ENCODE measurements around the gene ZNF560. TPM values are rescaled to one million over a fixed set of nuclear protein-coding genes. Genes with fewer than 3 reads are reported as not detected.
"Not testable (repeated sequence)": the region's sequence is repeated elsewhere in the genome, so short reads cannot be mapped to it uniquely, and the experiment has no call there.

The ZNF560 gene
- polyA plus RNA-seq (2013, experiment 1 of 2): 0.18 TPM
- polyA plus RNA-seq (2013, experiment 2 of 2): 0.15 TPM

- no peak for DNase-seq
- no peaks in the 10 kb centered on the region for H3K36me3 ChIP-seq (ENCODE audit: control insufficient read depth, insufficient read depth, low read length)
Observed at GRCh38 chr19:9498183-9498902, at the start of gene ZNF560. Gene ZNF560 (minus strand): TSS chr19:9498616. CDS start chr19:9475313, 23,303 bp downstream.

GRCh38 chr19:9547870-9548269, 49.5 kb upstream of the ZNF560 start:
- no peak for DNase-seq
- Histone ChIP-seq H2AK5ac (ENCODE audit: low read length) (no peak overlapping the region), H3K9ac (ENCODE audit: low read length) (no peak overlapping the region), H3K79me1 (ENCODE audit: low read length) (no peaks in the 10 kb centered on the region), H4K8ac (ENCODE audit: low read depth, low read length) (no peak overlapping the region), H4K5ac (ENCODE audit: low read length) (no peak overlapping the region), H3K56ac (ENCODE audit: low read length) (no peak overlapping the region), H3K23ac (ENCODE audit: low read length) (no peak overlapping the region), H3K4ac (ENCODE audit: low read depth, low read length) (no peak overlapping the region), H3K18ac (ENCODE audit: low read length) (no peak overlapping the region), H3K27ac (ENCODE audit: low read depth, low read length) (no peak overlapping the region), H3K79me2 (ENCODE audit: control insufficient read depth, insufficient read depth, low read length) (no peaks in the 10 kb centered on the region), H2BK15ac (replicated peaks; ENCODE audit: low read depth) (no peak overlapping the region), H3K4me2 (ENCODE audit: low read length) (no peak overlapping the region), H2BK120ac (ENCODE audit: low read depth, low read length) (no peak overlapping the region), H2BK5ac (ENCODE audit: low read length) (no peak overlapping the region), H3K4me1 (ENCODE audit: control insufficient read depth, low read depth, low read length) (no peaks in the 10 kb centered on the region), H3K4me3 (ENCODE audit: low read length) (no peak overlapping the region), H3K27me3 (ENCODE audit: insufficient read depth, low read length, poor library complexity) (no peaks in the 10 kb centered on the region), H3K36me3 (ENCODE audit: control insufficient read depth, insufficient read depth, low read length) (no peaks in the 10 kb centered on the region)
- no CpG with 5 or more reads among the region's 11 CpGs for WGBS (ENCODE audit: extremely low coverage, insufficient coverage, low lambda C conversion rate)

More at GRCh38 chr19:9498183-9498902, at the start of gene ZNF560:
- Histone ChIP-seq H3K4me3 (ENCODE audit: low read length) (no peak within 1 kb of the TSS), H3K79me2 (ENCODE audit: control insufficient read depth, insufficient read depth, low read length) (no peaks in the 10 kb centered on the region), H3K79me1 (ENCODE audit: low read length) (no peaks in the 10 kb centered on the region), H2BK15ac (replicated peaks; ENCODE audit: low read depth) (no peak within 1 kb of the TSS), H2BK5ac (ENCODE audit: low read length) (no peak within 1 kb of the TSS), H4K8ac (ENCODE audit: low read depth, low read length) (no peak within 1 kb of the TSS), H2AK5ac (ENCODE audit: low read length) (no peak within 1 kb of the TSS), H3K56ac (ENCODE audit: low read length) (no peak within 1 kb of the TSS), H3K23ac (ENCODE audit: low read length) (no peak within 1 kb of the TSS), H3K4ac (ENCODE audit: low read depth, low read length) (no peak within 1 kb of the TSS), H3K18ac (ENCODE audit: low read length) (no peak within 1 kb of the TSS), H3K4me2 (ENCODE audit: low read length) (no peak within 1 kb of the TSS), H3K9ac (ENCODE audit: low read length) (no peak within 1 kb of the TSS), H3K27ac (ENCODE audit: low read depth, low read length) (no peak within 1 kb of the TSS), H2BK120ac (ENCODE audit: low read depth, low read length) (no peak within 1 kb of the TSS), H3K4me1 (ENCODE audit: control insufficient read depth, low read depth, low read length) (no peaks in the 10 kb centered on the region), H4K5ac (ENCODE audit: low read length) (no peak within 1 kb of the TSS), H3K27me3 (ENCODE audit: insufficient read depth, low read length, poor library complexity) (no peaks in the 10 kb centered on the region)
- WGBS (ENCODE audit: extremely low coverage, insufficient coverage, low lambda C conversion rate): no CpG with 5 or more reads among the region's 44 CpGs

- not testable (repeated sequence) for H3K79me1 ChIP-seq (ENCODE audit: low read length); H3K27me3 ChIP-seq (ENCODE audit: insufficient read depth, low read length, poor library complexity); H3K36me3 ChIP-seq (ENCODE audit: control insufficient read depth, insufficient read depth, low read length); H3K18ac ChIP-seq (ENCODE audit: low read length); H3K9ac ChIP-seq (ENCODE audit: low read length); DNase-seq; H2BK5ac ChIP-seq (ENCODE audit: low read length); H4K8ac ChIP-seq (ENCODE audit: low read depth, low read length); H2AK5ac ChIP-seq (ENCODE audit: low read length); H2BK15ac ChIP-seq (replicated peaks; ENCODE audit: low read depth); H3K56ac ChIP-seq (ENCODE audit: low read length); H3K4me2 ChIP-seq (ENCODE audit: low read length); H3K23ac ChIP-seq (ENCODE audit: low read length); H3K27ac ChIP-seq (ENCODE audit: low read depth, low read length); H3K4me1 ChIP-seq (ENCODE audit: control insufficient read depth, low read depth, low read length); H3K4ac ChIP-seq (ENCODE audit: low read depth, low read length); H2BK120ac ChIP-seq (ENCODE audit: low read depth, low read length); H3K4me3 ChIP-seq (ENCODE audit: low read length); H4K5ac ChIP-seq (ENCODE audit: low read length)
- no CpG with 5 or more reads among the region's 12 CpGs for WGBS (ENCODE audit: extremely low coverage, insufficient coverage, low lambda C conversion rate)
- peaks cover 17% of the 10 kb centered on the region for H3K79me2 ChIP-seq (ENCODE audit: control insufficient read depth, insufficient read depth, low read length)
Observed at GRCh38 chr19:9541281-9541680, 42.9 kb upstream of the ZNF560 start.

- not testable (repeated sequence) for H4K8ac ChIP-seq (ENCODE audit: low read depth, low read length); H3K36me3 ChIP-seq (ENCODE audit: control insufficient read depth, insufficient read depth, low read length); H3K56ac ChIP-seq (ENCODE audit: low read length); H3K4me2 ChIP-seq (ENCODE audit: low read length); H3K4me1 ChIP-seq (ENCODE audit: control insufficient read depth, low read depth, low read length); H3K27me3 ChIP-seq (ENCODE audit: insufficient read depth, low read length, poor library complexity); H2BK120ac ChIP-seq (ENCODE audit: low read depth, low read length); H3K23ac ChIP-seq (ENCODE audit: low read length); H4K5ac ChIP-seq (ENCODE audit: low read length); H3K79me1 ChIP-seq (ENCODE audit: low read length); H3K18ac ChIP-seq (ENCODE audit: low read length); H2AK5ac ChIP-seq (ENCODE audit: low read length); H3K27ac ChIP-seq (ENCODE audit: low read depth, low read length); H3K4ac ChIP-seq (ENCODE audit: low read depth, low read length); H2BK15ac ChIP-seq (replicated peaks; ENCODE audit: low read depth); H3K4me3 ChIP-seq (ENCODE audit: low read length); H2BK5ac ChIP-seq (ENCODE audit: low read length); H3K9ac ChIP-seq (ENCODE audit: low read length)
- peak; percentile 13 for DNase-seq
- H3K79me2 ChIP-seq (ENCODE audit: control insufficient read depth, insufficient read depth, low read length): peaks cover 17% of the 10 kb centered on the region
- no CpG with 5 or more reads among the region's 1 CpG for WGBS (ENCODE audit: extremely low coverage, insufficient coverage, low lambda C conversion rate)
Observed at GRCh38 chr19:9539921-9540320, 41.5 kb upstream of the ZNF560 start.

- H3K4me3 ChIP-seq (ENCODE audit: low read length); H4K8ac ChIP-seq (ENCODE audit: low read depth, low read length); H4K5ac ChIP-seq (ENCODE audit: low read length); H3K27me3 ChIP-seq (ENCODE audit: insufficient read depth, low read length, poor library complexity); H3K4ac ChIP-seq (ENCODE audit: low read depth, low read length); H2BK15ac ChIP-seq (replicated peaks; ENCODE audit: low read depth); H3K36me3 ChIP-seq (ENCODE audit: control insufficient read depth, insufficient read depth, low read length); H3K4me1 ChIP-seq (ENCODE audit: control insufficient read depth, low read depth, low read length); H3K9ac ChIP-seq (ENCODE audit: low read length); H3K23ac ChIP-seq (ENCODE audit: low read length); DNase-seq; H2BK120ac ChIP-seq (ENCODE audit: low read depth, low read length); H2AK5ac ChIP-seq (ENCODE audit: low read length); H3K79me1 ChIP-seq (ENCODE audit: low read length); H3K18ac ChIP-seq (ENCODE audit: low read length); H3K56ac ChIP-seq (ENCODE audit: low read length); H2BK5ac ChIP-seq (ENCODE audit: low read length); H3K4me2 ChIP-seq (ENCODE audit: low read length); H3K27ac ChIP-seq (ENCODE audit: low read depth, low read length): not testable (repeated sequence)
- no CpG with 5 or more reads among the region's 6 CpGs for WGBS (ENCODE audit: extremely low coverage, insufficient coverage, low lambda C conversion rate)
- H3K79me2 ChIP-seq (ENCODE audit: control insufficient read depth, insufficient read depth, low read length): peaks cover 17% of the 10 kb centered on the region
Observed at GRCh38 chr19:9539201-9539600, 40.8 kb upstream of the ZNF560 start.

All from mesendoderm (in vitro differentiated cells).